Lung (tissue), 12 donors: ENCODE measurements around the gene ACTN1. TPM values are rescaled to one million over a fixed set of nuclear protein-coding genes. Genes with fewer than 3 reads are reported as not detected.

Experiments used
- ATAC-seq: fragments of 200-7000 bp; cut with Tn5 transposase; one replicate; pipeline ENCODE4 v1.9.1; 2020; ENCODE audit warnings: moderate number of reproducible peaks; ENCODE audit not compliant: insufficient read depth, low FRiP score
- DNase-seq, 3 donors: peaks; one replicate each; pipeline ENCODE4 v3.0.0-alpha.2; 2013 to 2017
- H3K27ac ChIP-seq, 2 donors: one replicate each; pipeline ENCODE4 v1.5.1; 2013; ENCODE audit warnings: mild to moderate bottlenecking in 2 of 2, moderate library complexity in 2 of 2, control low read depth in 1 of 2, inconsistent platforms in 1 of 2, low read depth in 1 of 2, low read length in 1 of 2
- H3K27me3 ChIP-seq, 3 donors: one replicate each; pipeline ENCODE4 v1.5.1; 2013; ENCODE audit warnings: low read length in 2 of 3; ENCODE audit not compliant: control insufficient read depth in 3 of 3, insufficient read depth in 3 of 3
- H3K36me3 ChIP-seq, 4 donors: one replicate each; pipeline ENCODE4 v1.5.1; 2013; ENCODE audit warnings: low read length in 4 of 4, mild to moderate bottlenecking in 1 of 4, moderate library complexity in 1 of 4; ENCODE audit not compliant: control insufficient read depth in 4 of 4, insufficient read depth in 4 of 4
- H3K4me1 ChIP-seq, 5 donors: one replicate each; pipeline ENCODE4 v1.5.1; 2013; ENCODE audit warnings: low read length in 5 of 5, mild to moderate bottlenecking in 2 of 5, moderate library complexity in 1 of 5; ENCODE audit not compliant: control insufficient read depth in 5 of 5, insufficient read depth in 5 of 5
- H3K4me3 ChIP-seq: one replicate; pipeline ENCODE4 v1.5.1; 2013; ENCODE audit warnings: mild to moderate bottlenecking, control low read depth, moderate library complexity
- H3K9ac ChIP-seq, 2 donors: one replicate each; pipeline ENCODE4 v1.5.1; 2013; ENCODE audit warnings: low read length in 2 of 2, control low read depth in 1 of 2; ENCODE audit not compliant: insufficient read depth in 1 of 2
- H3K9me3 ChIP-seq, 4 donors: one replicate each; pipeline ENCODE4 v1.5.1; 2013; ENCODE audit warnings: low read length in 3 of 4, mild to moderate bottlenecking in 1 of 4, moderate library complexity in 1 of 4; ENCODE audit not compliant: control insufficient read depth in 4 of 4, insufficient read depth in 3 of 4
- WGBS, 2 donors: extraction: QIAGEN DNeasy Blood & Tissue Kit; methylation state at CpG; one replicate each; pipeline ENCODE4 v1.1.7; 2013; 5-methylcytosine and 5-hydroxymethylcytosine counted together
- polyA plus RNA-seq, 2 donors: library from polyadenylated mRNA; stranded (reverse); fragments of 200-250 nt; gene quantifications; one replicate each; pipeline ENCODE4 v1.2.1, GENCODE V29; 2013
- total RNA-seq, 2 donors: library from RNA; depleted of rRNA in 1 of 2; stranded (reverse); fragments of >200 nt in 1 of 2; gene quantifications; one replicate each; pipeline ENCODE4 v1.2.1, GENCODE V29; 2014 to 2021
- TF ChIP-seq, protein P1 (sequence below): IDR thresholded peaks from 2 replicates; pipeline ENCODE4 v1.5.1; 2012; ENCODE audit warnings: mild to moderate bottlenecking; ENCODE audit errors: control extremely low read depth, extremely low read depth
- donor health status: control.
- donor health status: control.
- donor health status: Bipolar disorder and iron deficiency.
- donor health status: healthy.
- donor health status: DM: yes; HTN: yes; CAD: no.

The ACTN1 gene
- total and polyA plus RNA-seq, 4 donors, result 40.9 to 168 (median 117) TPM

DNA sequence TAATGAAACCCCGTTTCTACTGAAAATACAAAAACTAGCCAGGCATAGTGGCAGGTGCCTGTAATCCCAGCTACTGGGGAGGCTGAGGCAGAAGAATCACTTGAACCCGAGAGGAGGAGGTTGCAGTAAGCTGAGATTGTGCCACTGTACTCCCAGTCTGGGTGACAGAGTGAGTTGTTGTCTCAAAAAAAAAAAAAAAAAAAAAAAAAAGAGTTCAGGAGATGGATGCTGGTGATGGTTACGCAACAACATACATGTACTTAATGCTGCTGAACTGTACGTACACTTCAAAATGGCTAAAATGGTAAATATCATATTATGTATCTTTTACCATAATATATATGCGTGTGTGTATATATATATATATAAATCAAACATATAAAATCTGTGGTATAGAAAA is 29.0 kb downstream of the ACTN1 start:
- no peaks in the 10 kb centered on the region for H3K27me3 ChIP-seq
- DNase-seq (no peak), ATAC-seq (no peak)
- no peak overlapping the region for H3K9ac ChIP-seq
- 58 to 82% methylated on average over 5 of the region's 5 CpGs for WGBS, 2 donors
- no peaks in the 10 kb centered on the region for H3K9me3 ChIP-seq
- no peak overlapping the region for H3K4me3 ChIP-seq
- H3K36me3 ChIP-seq, result no peaks in the 10 kb centered on the region
- H3K4me1 ChIP-seq, result peaks cover 20 to 78% (median 47%) of the 10 kb centered on the region in 5 donors
- no peak overlapping the region for H3K27ac ChIP-seq
- TF ChIP-seq, protein P1, sequence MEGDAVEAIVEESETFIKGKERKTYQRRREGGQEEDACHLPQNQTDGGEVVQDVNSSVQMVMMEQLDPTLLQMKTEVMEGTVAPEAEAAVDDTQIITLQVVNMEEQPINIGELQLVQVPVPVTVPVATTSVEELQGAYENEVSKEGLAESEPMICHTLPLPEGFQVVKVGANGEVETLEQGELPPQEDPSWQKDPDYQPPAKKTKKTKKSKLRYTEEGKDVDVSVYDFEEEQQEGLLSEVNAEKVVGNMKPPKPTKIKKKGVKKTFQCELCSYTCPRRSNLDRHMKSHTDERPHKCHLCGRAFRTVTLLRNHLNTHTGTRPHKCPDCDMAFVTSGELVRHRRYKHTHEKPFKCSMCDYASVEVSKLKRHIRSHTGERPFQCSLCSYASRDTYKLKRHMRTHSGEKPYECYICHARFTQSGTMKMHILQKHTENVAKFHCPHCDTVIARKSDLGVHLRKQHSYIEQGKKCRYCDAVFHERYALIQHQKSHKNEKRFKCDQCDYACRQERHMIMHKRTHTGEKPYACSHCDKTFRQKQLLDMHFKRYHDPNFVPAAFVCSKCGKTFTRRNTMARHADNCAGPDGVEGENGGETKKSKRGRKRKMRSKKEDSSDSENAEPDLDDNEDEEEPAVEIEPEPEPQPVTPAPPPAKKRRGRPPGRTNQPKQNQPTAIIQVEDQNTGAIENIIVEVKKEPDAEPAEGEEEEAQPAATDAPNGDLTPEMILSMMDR, result no peak

DNA sequence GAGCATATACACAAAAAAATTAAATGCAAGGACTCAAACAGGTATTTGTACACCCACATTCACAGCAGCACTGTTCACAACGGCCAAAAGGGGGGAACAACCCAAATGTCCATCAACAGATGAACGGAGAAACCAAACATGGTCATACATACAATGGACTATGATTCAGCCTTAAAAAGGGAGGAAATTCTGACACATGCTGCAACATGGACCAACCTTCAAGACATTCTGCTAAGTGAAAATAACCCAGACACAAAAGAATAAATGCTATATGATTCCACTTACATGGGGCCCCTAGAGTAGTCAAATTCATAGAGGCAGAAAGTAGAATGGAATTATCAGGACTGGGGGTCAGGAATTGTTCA is 29.5 kb downstream of the ACTN1 start:
- Histone ChIP-seq H3K27ac (peak overlapping the region in 1 of 2 donors; percentile 26), H3K9ac (no peak overlapping the region), H3K36me3 (no peaks in the 10 kb centered on the region), H3K4me1 (peaks cover 18 to 75% (median 47%) of the 10 kb centered on the region in 5 donors), H3K9me3 (no peaks in the 10 kb centered on the region), H3K4me3 (no peak overlapping the region), H3K27me3 (no peaks in the 10 kb centered on the region)
- TF ChIP-seq, protein P1, result no peak
- DNase-seq (no peak), ATAC-seq (no peak)
- WGBS, 2 donors, result 61 to 80% methylated on average over 2 of the region's 2 CpGs

DNA sequence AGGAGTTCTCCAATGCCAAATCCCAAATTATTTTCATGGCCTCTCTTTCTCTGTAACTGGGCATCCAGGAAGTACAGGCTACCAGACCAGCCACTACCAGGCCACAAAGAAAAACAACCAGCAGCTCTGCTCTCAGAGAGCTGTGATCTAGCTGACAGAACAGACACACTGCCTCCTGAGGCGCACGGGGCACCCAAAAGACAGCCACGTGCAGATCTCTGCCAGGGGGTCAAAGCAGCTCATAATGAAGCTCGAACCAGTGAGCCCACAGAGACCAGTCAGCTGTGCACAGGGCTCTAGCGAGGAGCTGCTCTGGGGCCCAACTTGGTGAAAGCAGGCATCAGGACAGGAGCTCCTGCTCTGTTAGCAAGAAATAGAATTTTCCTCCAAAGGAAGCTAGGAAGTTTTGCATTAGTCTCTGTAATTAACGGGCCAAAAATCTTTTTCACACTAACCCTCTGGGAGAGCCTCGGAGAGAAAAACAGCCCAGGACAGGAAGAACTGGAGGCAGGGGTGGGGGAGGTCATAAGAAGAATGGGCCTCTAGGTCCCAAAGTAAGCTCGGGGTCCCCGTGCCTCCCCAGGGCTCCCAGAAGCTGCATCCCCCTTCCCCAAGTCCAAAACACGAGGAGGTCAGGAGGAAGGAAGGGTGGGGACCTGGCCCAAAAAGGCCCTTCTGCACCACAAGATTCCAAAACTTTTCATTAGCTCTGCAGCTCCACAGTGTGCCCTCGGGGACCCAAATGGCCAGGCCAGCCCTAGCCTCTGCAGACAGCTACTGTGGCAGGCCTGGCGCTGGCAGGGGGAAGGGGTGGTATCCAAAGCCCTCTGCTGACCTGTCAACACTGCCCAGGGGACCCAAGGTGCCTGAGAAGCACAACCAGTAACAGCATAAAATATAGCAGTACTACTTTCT is 30.2 kb downstream of the ACTN1 start:
- 58 to 60% methylated on average over 12 of the region's 12 CpGs for WGBS, 2 donors
- H3K27ac ChIP-seq, result peak overlapping the region; percentile 26 to 65
- peaks cover 18 to 80% (median 47%) of the 10 kb centered on the region in 5 donors for H3K4me1 ChIP-seq
- TF ChIP-seq, protein P1, result no peak
- DNase-seq (no peak), ATAC-seq (no peak)
- no peaks in the 10 kb centered on the region for H3K9me3 ChIP-seq
- H3K4me3 ChIP-seq, result no peak overlapping the region
- no peaks in the 10 kb centered on the region for H3K36me3 ChIP-seq
- H3K27me3 ChIP-seq, result no peaks in the 10 kb centered on the region
- H3K9ac ChIP-seq, result peak overlapping the region in 1 of 2 donors; percentile 35
